ENCODE results near the gene MADD.
"Not testable (repeated sequence)": the region's sequence is repeated elsewhere in the genome, so short reads cannot be mapped to it uniquely, and the experiment has no call there.

MADD gene

GRCh38 chr11:47318166-47318565 lies 48.2 kb downstream of the MADD start:
- no peak for DNase-seq (ENCODE audit: low read depth, low spot score)

DNA sequence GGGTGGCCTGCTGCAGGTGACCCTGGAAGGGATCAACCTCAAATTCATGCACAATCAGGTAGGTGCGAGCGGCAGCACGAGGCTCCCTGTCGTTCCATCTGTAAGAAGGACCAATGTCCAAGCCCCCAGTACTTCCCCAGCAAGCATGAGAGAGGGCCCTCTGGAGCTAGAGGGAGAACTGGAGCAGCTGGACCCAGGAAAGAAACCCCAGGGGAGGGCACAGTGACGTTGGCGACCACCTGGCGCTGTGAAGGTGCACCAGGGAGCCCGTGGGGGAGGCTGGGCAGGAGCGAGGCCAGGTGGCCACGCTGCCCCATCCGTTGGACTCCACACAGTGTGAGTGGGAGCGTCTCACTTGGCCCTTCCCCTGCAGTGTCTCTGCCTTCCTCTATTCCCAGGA lies 54.6 kb downstream of the MADD start:
- DNase-seq (ENCODE audit: low read depth, low spot score) = no peak

- no peak for DNase-seq (ENCODE audit: low read depth, low spot score)
Measured at GRCh38 chr11:47325271-47326041, 55.5 kb downstream of the MADD start.

DNA sequence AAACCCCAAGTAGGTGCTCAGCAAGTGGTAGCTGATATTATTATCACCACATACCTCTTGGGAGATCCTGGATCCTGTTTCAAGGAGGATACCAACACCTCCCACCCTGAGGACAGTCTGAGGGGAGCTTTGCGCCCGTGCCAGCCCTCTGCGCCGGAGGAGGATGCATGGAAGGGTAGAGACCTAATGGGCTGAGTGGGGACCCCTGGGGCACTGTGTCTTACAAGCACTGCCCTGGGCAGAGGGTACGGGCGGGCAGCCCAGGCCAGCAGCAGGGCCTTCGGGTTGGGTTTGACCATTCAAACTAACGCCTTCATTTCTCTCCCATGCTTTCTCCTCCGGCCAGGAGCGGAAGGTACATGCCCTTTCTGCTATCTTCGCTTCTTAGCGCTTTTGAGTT lies 56.3 kb downstream of the MADD start:
- no peak for DNase-seq (ENCODE audit: low read depth, low spot score)

DNA sequence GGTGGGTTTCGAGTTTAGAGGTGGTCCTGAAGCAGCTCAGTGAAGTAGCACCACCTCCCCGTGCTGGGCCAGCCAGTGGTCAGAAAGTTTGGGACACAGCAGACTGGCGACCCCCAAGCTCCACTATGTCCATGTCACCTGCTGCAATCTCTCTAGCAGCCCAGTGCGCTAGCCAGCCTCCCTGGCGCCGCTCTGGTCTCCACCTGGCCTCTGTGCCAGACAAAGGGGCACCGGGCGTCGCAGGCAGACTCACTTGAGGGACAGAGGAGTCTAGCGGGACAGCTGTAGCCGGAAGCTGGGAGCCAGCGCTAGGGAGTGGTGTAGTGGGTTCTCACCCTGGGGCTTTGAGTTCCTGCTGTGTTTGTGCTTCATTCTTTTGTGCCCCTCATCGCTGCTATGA lies 57.1 kb downstream of the MADD start:
- DNase-seq (ENCODE audit: low read depth, low spot score) = no peak

- DNase-seq (ENCODE audit: low read depth, low spot score) = no peak
Measured at GRCh38 chr11:47327949-47328348, 58.0 kb downstream of the MADD start.

- DNase-seq (ENCODE audit: low read depth, low spot score) = no peak
Measured at GRCh38 chr11:47328449-47329390, 58.8 kb downstream of the MADD start.

- DNase-seq (ENCODE audit: low read depth, low spot score) = no peak
Measured at GRCh38 chr11:47329431-47329986, 59.6 kb downstream of the MADD start.

- no peak for DNase-seq (ENCODE audit: low read depth, low spot score)
Measured at GRCh38 chr11:47329987-47330931, 60.3 kb downstream of the MADD start.

- DNase-seq (ENCODE audit: low read depth, low spot score) = no peak
Measured at GRCh38 chr11:47331454-47332302, 61.7 kb downstream of the MADD start.

GRCh38 chr11:47332303-47332711 lies 62.4 kb downstream of the MADD start:
- no peak for DNase-seq (ENCODE audit: low read depth, low spot score)

DNA sequence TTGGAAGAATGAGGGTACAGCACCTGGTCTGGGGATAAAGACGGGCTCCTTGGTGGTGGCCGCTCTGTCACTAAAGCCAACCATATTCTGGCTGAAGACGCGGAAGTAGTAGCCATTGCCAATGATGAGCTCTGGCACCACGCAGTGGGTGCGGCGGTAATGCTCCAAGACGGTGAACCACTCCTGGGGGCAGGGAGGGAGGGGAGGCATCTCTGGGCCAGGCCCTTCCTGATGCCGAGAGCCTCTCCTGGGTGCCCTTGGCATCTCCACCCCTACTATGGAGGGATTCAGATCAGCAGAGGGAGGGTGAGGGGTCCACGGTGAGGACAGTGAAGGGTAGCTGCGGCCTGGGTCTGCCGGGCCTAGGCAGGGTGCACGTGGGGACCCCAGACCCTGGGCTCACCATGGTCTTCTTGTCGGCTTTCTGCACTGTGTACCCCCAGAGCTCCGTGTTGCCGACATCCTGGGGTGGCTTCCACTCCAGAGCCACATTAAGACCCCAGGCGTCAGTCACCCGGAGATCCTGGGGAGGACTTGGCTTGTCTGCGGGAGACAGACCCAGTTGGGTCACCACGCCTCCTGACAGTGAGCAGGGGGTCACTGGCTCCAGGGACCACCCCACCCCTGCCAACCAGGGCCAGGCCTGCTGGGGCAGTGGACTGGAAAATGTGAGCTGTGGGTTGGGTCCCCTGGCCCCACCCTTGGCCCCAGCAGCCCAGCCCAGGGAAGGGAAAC lies 63.0 kb downstream of the MADD start:
- DNase-seq (ENCODE audit: low read depth, low spot score) = no peak

- DNase-seq (ENCODE audit: low read depth, low spot score) = no peak
Measured at GRCh38 chr11:47333526-47333845, 63.6 kb downstream of the MADD start.

- DNase-seq (ENCODE audit: low read depth, low spot score) = no peak
Measured at GRCh38 chr11:47333886-47334443, 64.0 kb downstream of the MADD start.

GRCh38 chr11:47334699-47335411 lies 64.9 kb downstream of the MADD start:
- DNase-seq (ENCODE audit: low read depth, low spot score) = not testable (repeated sequence)

DNA sequence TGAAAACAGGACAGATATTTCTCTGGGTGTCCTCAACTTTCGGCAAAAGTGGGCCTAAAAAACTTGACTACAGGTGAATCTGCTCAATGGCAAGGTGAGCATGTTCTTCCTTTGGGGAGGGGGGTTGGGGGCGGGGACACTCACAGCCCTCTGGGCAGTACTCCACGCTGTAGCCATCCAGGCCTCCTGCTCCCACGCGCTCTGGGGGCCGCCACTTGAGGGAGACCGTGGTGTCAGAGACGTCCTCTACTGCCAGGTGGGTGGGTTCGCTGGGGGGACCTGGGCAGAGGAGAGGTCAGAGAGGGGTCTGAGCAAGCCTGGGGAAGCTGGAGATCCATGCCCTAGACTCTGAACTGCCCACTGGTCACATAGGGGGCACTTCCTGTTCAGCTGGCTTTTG lies 65.8 kb downstream of the MADD start:
- no peak for DNase-seq (ENCODE audit: low read depth, low spot score)

DNA sequence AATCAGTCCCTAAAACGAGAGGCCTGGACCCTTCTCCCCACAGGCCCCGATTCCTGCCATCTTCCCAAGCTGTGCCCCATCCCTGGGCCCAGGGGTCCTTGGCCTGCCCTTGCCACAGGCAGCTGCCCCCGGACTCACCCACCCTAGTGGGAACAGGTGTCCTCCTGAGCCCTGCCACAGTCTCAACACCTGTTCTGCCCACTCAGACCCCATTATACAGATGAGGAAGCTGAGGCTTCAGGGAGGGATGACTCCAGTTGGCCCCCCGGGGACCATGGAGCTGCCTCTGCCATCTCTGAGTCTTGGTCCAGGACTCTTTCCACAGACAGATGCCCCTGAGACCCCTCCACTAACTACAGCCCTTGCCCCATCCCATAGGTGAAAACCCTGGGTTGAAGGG lies 66.7 kb downstream of the MADD start:
- DNase-seq (ENCODE audit: low read depth, low spot score) = no peak

- no peak for DNase-seq (ENCODE audit: low read depth, low spot score)
Measured at GRCh38 chr11:47337229-47337924, 67.4 kb downstream of the MADD start.
